Spleen (tissue), 11 donors: ENCODE results near the gene TSPYL1. TPM values are rescaled to one million over a fixed set of nuclear protein-coding genes. Genes with fewer than 3 reads are reported as not detected.
A peak's percentile ranks its signal among the peaks of the same experiment; 100 is the strongest.
"Not testable (repeated sequence)": the region's sequence is repeated elsewhere in the genome, so short reads cannot be mapped to it uniquely, and the experiment has no call there.

Experiments
- DNase-seq: peaks from one replicate; pipeline ENCODE4 v3.0.0-alpha.2; 2020
- H3K27ac ChIP-seq, 8 donors: fragments of 200-600 bp; sonication (generic) in 7 of 8; 1 replicate in 4 of 8; 2 replicates in 4 of 8; pipeline versions ENCODE4 v1.5.0 to v1.8.0; 2016 to 2021; ENCODE audit warnings: inconsistent platforms in 4 of 8, mild to moderate bottlenecking in 4 of 8, moderate library complexity in 1 of 8
- H3K27me3 ChIP-seq, 7 donors: fragments of 200-600 bp; sonication (generic) in 6 of 7; replicated peaks in 1 of 7; 1 replicate in 4 of 7; 2 replicates in 3 of 7; pipeline versions ENCODE4 v1.5.0 to v1.8.0; 2016 to 2021; ENCODE audit warnings: inconsistent platforms in 3 of 7, mild to moderate bottlenecking in 1 of 7
- H3K36me3 ChIP-seq, 6 donors: fragments of 200-600 bp; sonication (generic) in 5 of 6; 1 replicate in 4 of 6; 2 replicates in 2 of 6; pipeline versions ENCODE4 v1.5.0 to v1.8.0; 2016 to 2021; ENCODE audit warnings: inconsistent platforms in 2 of 6
- H3K4me1 ChIP-seq, 6 donors: fragments of 200-600 bp; sonication (generic) in 5 of 6; 1 replicate in 3 of 6; 2 replicates in 3 of 6; pipeline versions ENCODE4 v1.5.0 to v1.8.0; 2016 to 2021; ENCODE audit warnings: inconsistent platforms in 3 of 6
- H3K4me3 ChIP-seq, 8 donors: fragments of 200-600 bp; sonication (generic) in 7 of 8; 1 replicate in 4 of 8; 2 replicates in 4 of 8; pipeline versions ENCODE4 v1.5.0 to v1.8.0; 2016 to 2021; ENCODE audit warnings: inconsistent platforms in 4 of 8, mild to moderate bottlenecking in 4 of 8, moderate library complexity in 2 of 8
- H3K9me3 ChIP-seq, 8 donors: fragments of 200-600 bp; sonication (generic) in 7 of 8; 1 replicate in 4 of 8; 2 replicates in 4 of 8; pipeline versions ENCODE4 v1.5.0 to v1.8.0; 2016 to 2021; ENCODE audit warnings: inconsistent platforms in 4 of 8
- CTCF ChIP-seq, 11 experiments: fragments of 200-600 bp in 7 of 11; fragments of 450-650 bp in 4 of 11; sonication (generic) in 4 of 11; IDR thresholded peaks in 8 of 11; conservative IDR thresholded peaks in 3 of 11; 1 replicate in 7 of 11; 2 replicates in 4 of 11; pipeline versions ENCODE4 v1.4.0 to v1.8.0; 2016 to 2021; ENCODE audit warnings: antibody characterized with exemption in 11 of 11, inconsistent platforms in 4 of 11, mild to moderate bottlenecking in 1 of 11
- POLR2A ChIP-seq, 3 donors: fragments of 450-650 bp; IDR thresholded peaks; one replicate each; pipeline ENCODE4 v1.5.1; 2017; ENCODE audit warnings: antibody characterized with exemption in 3 of 3, mild to moderate bottlenecking in 1 of 3
- POLR2AphosphoS5 ChIP-seq, 3 donors: sonication (generic); formaldehyde crosslinking; IDR thresholded peaks; one replicate each; pipeline ENCODE4 v1.5.1; 2017; ENCODE audit warnings: antibody characterized with exemption in 3 of 3
- WGBS, 5 donors: extraction: QIAGEN DNeasy Blood & Tissue Kit in 3 of 5; methylation state at CpG; one replicate each; pipeline versions ENCODE4 v1.1.5 to v1.1.7; 2013 to 2018; 5-methylcytosine and 5-hydroxymethylcytosine counted together
- intact Hi-C: fragments of 100-400 bp; cut with DNase I; formaldehyde crosslinking; loops from one replicate; pipeline ENCODE4 v1.15.0; 2023; ENCODE audit warnings: low total_unique reads
- polyA plus RNA-seq, 3 donors: library from polyadenylated mRNA; stranded (reverse); fragments of 200-250 nt; gene quantifications; one replicate each; pipeline ENCODE4 v1.2.1, GENCODE V29; 2013
- total RNA-seq, 7 donors: library from RNA; depleted of rRNA in 3 of 7; stranded (reverse); fragments of >200 nt in 3 of 7; fragmentation: NEBNext Ultra II Directional in 4 of 7; extraction: Animal tissue kit (Norgen Biotek cat#: 25700) in 4 of 7; gene quantifications; one replicate each; pipeline versions ENCODE4 v1.1.0 to v1.2.1, GENCODE V29; 2016 to 2021
- donor health status: healthy with polysubstance abuse.
- donor health status: DM: no; HTN: no; CAD: no; lungs with moderate emphysema.
- donor health status: DM: no; HTN: no; CAD: no.
- donor health status: Bipolar disorder and iron deficiency.
- donor health status: healthy.
- donor health status: DM: no; HTN: no; CAD: no.
- donor health status: DM: yes; HTN: yes; CAD: no.

TSPYL1 gene
- total and polyA plus RNA-seq, 10 donors, result 28.7 to 97.7 (median 66.5) TPM

GRCh38 chr6:116327803-116328527 lies 48.2 kb upstream of the TSPYL1 start:
- TF ChIP-seq POLR2A (IDR thresholded peaks at IDR 0.05) (no peak), POLR2AphosphoS5 (IDR thresholded peaks at IDR 0.05) (peak in 1 of 3 donors; percentile 18), CTCF (IDR thresholded peaks at IDR 0.05 in 8 of 11, conservative IDR thresholded peaks at IDR 0.05 in 3 of 11) (no peak)
- Histone ChIP-seq H3K36me3 (no peaks in the 10 kb centered on the region), H3K4me3 (no peak overlapping the region), H3K27ac (peak overlapping the region in 6 of 8 donors; percentile 8 to 53 (median 19)), H3K4me1 (peaks cover 0 to 16% (median 0%) of the 10 kb centered on the region in 6 donors), H3K9me3 (peaks cover 0 to 3% (median 0%) of the 10 kb centered on the region in 8 donors), H3K27me3 (no peaks in the 10 kb centered on the region)
- 70 to 86% (median 72%) methylated on average over 6 of the region's 6 CpGs for WGBS, 5 donors
- intact Hi-C loops, result no loop called here
- no peak for DNase-seq

GRCh38 chr6:116326996-116327395 lies 47.3 kb upstream of the TSPYL1 start:
- DNase-seq, result no peak
- H3K4me1 ChIP-seq, result peaks cover 0 to 16% (median 0%) of the 10 kb centered on the region in 6 donors
- peak overlapping the region in 5 of 8 donors; percentile 16 to 53 (median 21) for H3K27ac ChIP-seq
- no peaks in the 10 kb centered on the region for H3K27me3 ChIP-seq
- no peak overlapping the region for H3K4me3 ChIP-seq
- no peaks in the 10 kb centered on the region for H3K9me3 ChIP-seq
- intact Hi-C loops, result no loop called here
- 71 to 79% (median 78%) methylated on average over 4 of the region's 4 CpGs for WGBS, 5 donors
- TF ChIP-seq CTCF (IDR thresholded peaks at IDR 0.05 in 8 of 11, conservative IDR thresholded peaks at IDR 0.05 in 3 of 11) (no peak), POLR2A (IDR thresholded peaks at IDR 0.05) (no peak), POLR2AphosphoS5 (IDR thresholded peaks at IDR 0.05) (no peak)
- no peaks in the 10 kb centered on the region for H3K36me3 ChIP-seq

GRCh38 chr6:116326181-116326671 lies 46.5 kb upstream of the TSPYL1 start:
- 78 to 89% (median 87%) methylated on average over 7 of the region's 7 CpGs for WGBS, 5 donors
- intact Hi-C loops, result no loop called here
- no peaks in the 10 kb centered on the region for H3K36me3 ChIP-seq
- no peaks in the 10 kb centered on the region for H3K9me3 ChIP-seq
- peaks cover 0 to 16% (median 0%) of the 10 kb centered on the region in 6 donors for H3K4me1 ChIP-seq
- no peak for DNase-seq
- no peak overlapping the region for H3K4me3 ChIP-seq
- no peaks in the 10 kb centered on the region for H3K27me3 ChIP-seq
- peak overlapping the region in 4 of 8 donors; percentile 16 to 44 (median 28) for H3K27ac ChIP-seq
- TF ChIP-seq POLR2AphosphoS5 (IDR thresholded peaks at IDR 0.05) (no peak), POLR2A (IDR thresholded peaks at IDR 0.05) (no peak)

GRCh38 chr6:116325634-116326132 lies 46.0 kb upstream of the TSPYL1 start:
- H3K9me3 ChIP-seq, H3K27me3 ChIP-seq, DNase-seq, intact Hi-C loops, H3K4me3 ChIP-seq, H3K36me3 ChIP-seq: not testable (repeated sequence)
- Histone ChIP-seq H3K4me1 (peaks cover 0 to 16% (median 0%) of the 10 kb centered on the region in 6 donors), H3K27ac (peak overlapping the region in 2 of 8 donors; percentile 16 to 38)
- WGBS, 5 donors, result 94 to 97% (median 95%) methylated on average over 10 to 11 of the region's 11 CpGs

GRCh38 chr6:116323863-116324262 lies 44.1 kb upstream of the TSPYL1 start:
- Histone ChIP-seq H3K4me1 (peaks cover 0 to 14% (median 0%) of the 10 kb centered on the region in 6 donors), H3K27ac (no peak overlapping the region), H3K9me3 (no peaks in the 10 kb centered on the region), H3K4me3 (no peak overlapping the region), H3K27me3 (no peaks in the 10 kb centered on the region), H3K36me3 (no peaks in the 10 kb centered on the region)
- DNase-seq, result no peak
- 76 to 94% (median 88%) methylated on average over 1 of the region's 1 CpG for WGBS, 5 donors
- intact Hi-C loops, result no loop called here
- no peak for TF ChIP-seq CTCF (IDR thresholded peaks at IDR 0.05 in 8 of 11, conservative IDR thresholded peaks at IDR 0.05 in 3 of 11)
- TF ChIP-seq POLR2AphosphoS5 (IDR thresholded peaks at IDR 0.05), result no peak
- TF ChIP-seq POLR2A (IDR thresholded peaks at IDR 0.05), result no peak

GRCh38 chr6:116321933-116322332 lies 42.2 kb upstream of the TSPYL1 start:
- H3K4me3 ChIP-seq, H3K27ac ChIP-seq, DNase-seq, H3K36me3 ChIP-seq, H3K27me3 ChIP-seq, H3K4me1 ChIP-seq, intact Hi-C loops, H3K9me3 ChIP-seq: not testable (repeated sequence)
- 90 to 96% (median 93%) methylated on average over 13 of the region's 13 CpGs for WGBS, 5 donors
